Activated naive CD4-positive, alpha-beta T cell treated with anti-CD3 and anti-CD28 coated beads, Interleukin-2, amount 50 U/mL, for 16 hours (primary cell): ENCODE measurements around the gene AACS.
"Not testable (repeated sequence)": the region's sequence is repeated elsewhere in the genome, so short reads cannot be mapped to it uniquely, and the experiment has no call there.

ENCODE experiments used
- DNase-seq: peaks from one replicate; pipeline ENCODE4 v3.0.0-alpha.2; 2020

AACS gene

GRCh38 chr12:125128439-125129178 lies 63.4 kb downstream of the AACS start:
- DNase-seq: no peak

GRCh38 chr12:125129179-125129571 lies 63.9 kb downstream of the AACS start:
- DNase-seq: no peak

- DNase-seq: no peak
Observed at GRCh38 chr12:125129591-125130255, 64.5 kb downstream of the AACS start.

GRCh38 chr12:125131958-125132357 lies 66.7 kb downstream of the AACS start:
- DNase-seq: no peak

- DNase-seq: no peak
Observed at GRCh38 chr12:125132698-125133400, 67.6 kb downstream of the AACS start.

- DNase-seq: no peak
Observed at GRCh38 chr12:125133616-125134015, 68.4 kb downstream of the AACS start.

- no peak for DNase-seq
Observed at GRCh38 chr12:125134576-125134975, 69.3 kb downstream of the AACS start.

GRCh38 chr12:125135906-125136305 lies 70.7 kb downstream of the AACS start:
- DNase-seq: no peak

GRCh38 chr12:125136702-125137101 lies 71.5 kb downstream of the AACS start:
- no peak for DNase-seq

GRCh38 chr12:125137766-125138344 lies 72.6 kb downstream of the AACS start:
- no peak for DNase-seq

- DNase-seq: no peak
Observed at GRCh38 chr12:125140279-125141209, 75.3 kb downstream of the AACS start.

- DNase-seq: not testable (repeated sequence)
Observed at GRCh38 chr12:125141210-125141573, 76.0 kb downstream of the AACS start.

- DNase-seq: no peak
Observed at GRCh38 chr12:125142601-125143000, 77.4 kb downstream of the AACS start.

- no peak for DNase-seq
Observed at GRCh38 chr12:125143491-125143890, 78.3 kb downstream of the AACS start.

GRCh38 chr12:125145196-125145595 lies 80.0 kb downstream of the AACS start:
- no peak for DNase-seq

- DNase-seq: no peak
Observed at GRCh38 chr12:125148316-125148715, 83.1 kb downstream of the AACS start.

- no peak for DNase-seq
Observed at GRCh38 chr12:125149160-125150108, 84.2 kb downstream of the AACS start.

- no peak for DNase-seq
Observed at GRCh38 chr12:125151284-125151683, 86.0 kb downstream of the AACS start.

- DNase-seq: no peak
Observed at GRCh38 chr12:125152463-125152862, 87.2 kb downstream of the AACS start.

- DNase-seq: no peak
Observed at GRCh38 chr12:125155366-125155765, 90.1 kb downstream of the AACS start.

GRCh38 chr12:125157177-125157576 lies 91.9 kb downstream of the AACS start:
- no peak for DNase-seq
